ENCODE results near the gene PM20D1.

DNA sequence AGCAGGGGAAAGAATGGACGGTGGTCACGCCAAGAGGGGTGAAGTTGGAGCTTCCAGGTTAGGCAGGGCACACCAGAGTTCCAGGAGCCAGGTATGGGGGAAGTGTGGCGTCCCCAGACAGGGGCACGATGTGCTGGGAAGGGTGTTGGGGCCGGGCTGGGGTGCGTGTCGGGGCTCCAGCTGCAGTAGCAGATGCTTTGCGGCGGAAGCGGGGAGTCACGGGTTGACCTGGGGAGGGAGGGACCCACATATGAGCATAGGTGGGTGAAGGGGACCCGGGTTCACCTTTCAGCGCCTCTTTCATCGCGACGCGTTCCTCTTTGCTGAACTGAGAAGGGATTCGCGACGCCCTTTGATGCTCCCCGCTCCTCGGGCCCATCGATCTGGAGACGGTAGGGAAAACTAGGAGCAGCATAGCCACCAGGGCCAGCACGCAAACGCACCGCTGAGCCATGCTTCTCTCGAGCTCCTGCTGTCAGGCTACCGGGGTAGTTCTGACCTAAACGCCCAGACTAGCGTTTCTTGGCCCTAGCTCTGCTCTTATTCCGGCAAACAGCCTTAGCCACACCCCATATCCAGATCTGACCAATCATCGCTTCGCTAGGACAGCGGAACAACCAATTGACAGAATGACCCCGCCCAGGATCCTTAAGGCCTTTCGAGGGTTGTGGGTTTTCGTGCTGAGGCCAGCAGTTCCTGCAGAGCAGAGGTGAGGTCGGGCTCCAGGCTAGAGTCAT, at the start of gene PM20D1:
- TF ChIP-seq, protein P1, sequence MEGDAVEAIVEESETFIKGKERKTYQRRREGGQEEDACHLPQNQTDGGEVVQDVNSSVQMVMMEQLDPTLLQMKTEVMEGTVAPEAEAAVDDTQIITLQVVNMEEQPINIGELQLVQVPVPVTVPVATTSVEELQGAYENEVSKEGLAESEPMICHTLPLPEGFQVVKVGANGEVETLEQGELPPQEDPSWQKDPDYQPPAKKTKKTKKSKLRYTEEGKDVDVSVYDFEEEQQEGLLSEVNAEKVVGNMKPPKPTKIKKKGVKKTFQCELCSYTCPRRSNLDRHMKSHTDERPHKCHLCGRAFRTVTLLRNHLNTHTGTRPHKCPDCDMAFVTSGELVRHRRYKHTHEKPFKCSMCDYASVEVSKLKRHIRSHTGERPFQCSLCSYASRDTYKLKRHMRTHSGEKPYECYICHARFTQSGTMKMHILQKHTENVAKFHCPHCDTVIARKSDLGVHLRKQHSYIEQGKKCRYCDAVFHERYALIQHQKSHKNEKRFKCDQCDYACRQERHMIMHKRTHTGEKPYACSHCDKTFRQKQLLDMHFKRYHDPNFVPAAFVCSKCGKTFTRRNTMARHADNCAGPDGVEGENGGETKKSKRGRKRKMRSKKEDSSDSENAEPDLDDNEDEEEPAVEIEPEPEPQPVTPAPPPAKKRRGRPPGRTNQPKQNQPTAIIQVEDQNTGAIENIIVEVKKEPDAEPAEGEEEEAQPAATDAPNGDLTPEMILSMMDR (conservative IDR thresholded peaks at IDR 0.05): no peak
- TF ChIP-seq ZFX (IDR thresholded peaks at IDR 0.05): no peak
